ENCODE results near the gene NMNAT2.

GRCh38 chr1:183300828-183301227 is 117.4 kb downstream of the NMNAT2 start:
- no peak for TF ChIP-seq USF1 (IDR thresholded peaks at IDR 0.05)
- TF ChIP-seq EP300 (IDR thresholded peaks at IDR 0.05; ENCODE audit: borderline replicate concordance), result no peak
- TF ChIP-seq TEAD4 (IDR thresholded peaks at IDR 0.05), result no peak
- no peak for TF ChIP-seq TCF12 (IDR thresholded peaks at IDR 0.05; ENCODE audit: low read depth)
- no peak for TF ChIP-seq MAX (IDR thresholded peaks at IDR 0.05)
- no peak for TF ChIP-seq FOXM1 (IDR thresholded peaks at IDR 0.05; ENCODE audit: borderline replicate concordance, low read depth)

All from Ishikawa (cell line).